DND-41 (cell line): ENCODE measurements around the gene ADH5.

Experiments used
- EZH2 ChIP-seq: IDR thresholded peaks from 3 replicates; pipeline ENCODE4 v1.6.1; 2012; ENCODE audit warnings: borderline replicate concordance, low read depth, mild to moderate bottlenecking, moderate library complexity, low read length, inconsistent platforms; ENCODE audit not compliant: severe bottlenecking
- TF ChIP-seq, protein P1 (sequence below): IDR thresholded peaks from 2 replicates; pipeline ENCODE4 v1.5.1; 2012; ENCODE audit warnings: borderline replicate concordance, low read length, moderate library complexity, mild to moderate bottlenecking; ENCODE audit not compliant: poor library complexity, severe bottlenecking; ENCODE audit errors: extremely low read depth

- no peak for TF ChIP-seq EZH2
- TF ChIP-seq, protein P1, sequence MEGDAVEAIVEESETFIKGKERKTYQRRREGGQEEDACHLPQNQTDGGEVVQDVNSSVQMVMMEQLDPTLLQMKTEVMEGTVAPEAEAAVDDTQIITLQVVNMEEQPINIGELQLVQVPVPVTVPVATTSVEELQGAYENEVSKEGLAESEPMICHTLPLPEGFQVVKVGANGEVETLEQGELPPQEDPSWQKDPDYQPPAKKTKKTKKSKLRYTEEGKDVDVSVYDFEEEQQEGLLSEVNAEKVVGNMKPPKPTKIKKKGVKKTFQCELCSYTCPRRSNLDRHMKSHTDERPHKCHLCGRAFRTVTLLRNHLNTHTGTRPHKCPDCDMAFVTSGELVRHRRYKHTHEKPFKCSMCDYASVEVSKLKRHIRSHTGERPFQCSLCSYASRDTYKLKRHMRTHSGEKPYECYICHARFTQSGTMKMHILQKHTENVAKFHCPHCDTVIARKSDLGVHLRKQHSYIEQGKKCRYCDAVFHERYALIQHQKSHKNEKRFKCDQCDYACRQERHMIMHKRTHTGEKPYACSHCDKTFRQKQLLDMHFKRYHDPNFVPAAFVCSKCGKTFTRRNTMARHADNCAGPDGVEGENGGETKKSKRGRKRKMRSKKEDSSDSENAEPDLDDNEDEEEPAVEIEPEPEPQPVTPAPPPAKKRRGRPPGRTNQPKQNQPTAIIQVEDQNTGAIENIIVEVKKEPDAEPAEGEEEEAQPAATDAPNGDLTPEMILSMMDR, result no peak
Measured at GRCh38 chr4:99025506-99025905, 63.1 kb downstream of the ADH5 start.
